ENCODE data around the gene FHIP2A.

FHIP2A gene

DNA sequence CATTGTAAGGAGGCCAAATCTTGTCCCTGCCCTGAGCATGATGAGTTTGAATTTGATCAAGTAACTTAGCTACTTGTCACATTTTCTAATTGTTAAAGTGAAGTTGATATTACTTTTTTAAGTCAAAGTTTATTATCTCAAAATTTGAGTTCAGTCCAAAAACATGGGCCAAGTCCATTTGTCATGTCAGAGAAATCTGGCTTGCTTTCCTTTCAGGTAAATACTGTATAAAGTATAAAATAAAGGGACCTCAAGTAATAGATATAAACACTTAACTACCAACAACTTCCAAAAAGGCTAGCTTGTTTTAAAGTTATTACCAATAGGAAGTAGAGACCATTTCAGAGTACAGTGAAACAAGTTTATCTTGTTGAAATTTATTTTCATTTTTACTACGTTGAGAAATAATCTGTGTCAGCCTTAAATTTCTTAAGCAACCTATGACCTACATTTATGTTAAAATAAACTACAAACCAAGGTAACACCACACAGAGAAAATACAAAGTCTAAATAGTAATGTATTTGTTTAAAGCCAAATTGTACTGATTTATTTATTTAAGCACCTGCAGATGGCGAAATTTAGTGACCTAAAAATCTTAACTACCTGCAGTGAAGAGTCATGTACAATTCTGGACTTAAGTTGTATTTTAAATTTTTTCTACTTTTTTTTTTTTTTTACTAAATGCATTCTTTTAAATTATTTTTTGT is 36.5 kb downstream of the FHIP2A start:
- DNase-seq = no peak

GRCh38 chr10:114859222-114859621 is 37.6 kb downstream of the FHIP2A start:
- DNase-seq = no peak

GRCh38 chr10:114862456-114862855 is 40.9 kb downstream of the FHIP2A start:
- DNase-seq = no peak

GRCh38 chr10:114867365-114867764 is 45.8 kb downstream of the FHIP2A start:
- no peak for DNase-seq

DNA sequence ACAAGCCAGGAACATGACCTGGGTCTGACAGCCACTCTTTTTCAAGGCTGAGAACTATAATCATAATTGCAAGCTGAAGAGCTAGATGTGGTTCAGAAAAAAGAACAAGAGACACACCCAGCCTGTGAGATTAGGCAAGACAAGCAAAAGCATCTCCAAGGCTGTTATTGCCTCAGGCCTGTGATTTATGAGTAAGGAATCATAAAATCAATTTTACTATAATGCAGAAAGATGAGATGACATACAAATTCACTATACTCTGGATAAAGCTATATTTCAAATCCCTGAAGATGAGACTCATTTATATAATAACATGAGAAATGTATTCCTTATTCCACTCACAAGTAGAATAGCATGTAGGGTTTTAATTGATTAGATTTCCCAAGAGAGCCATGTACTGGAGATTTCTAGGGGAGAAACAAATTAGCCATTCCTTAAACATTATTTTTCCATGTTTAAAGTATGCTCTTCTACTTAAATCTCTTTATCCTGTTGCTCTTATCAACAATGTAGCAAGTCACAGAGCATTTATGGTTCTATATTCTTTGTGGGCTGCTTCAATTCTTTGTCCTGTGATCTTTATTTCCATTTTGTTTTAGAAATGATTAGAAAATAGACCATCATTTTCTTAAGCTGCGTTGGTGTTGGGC is 47.4 kb downstream of the FHIP2A start:
- DNase-seq = no peak

GRCh38 chr10:114869520-114869892 is 47.9 kb downstream of the FHIP2A start:
- no peak for DNase-seq

DNA sequence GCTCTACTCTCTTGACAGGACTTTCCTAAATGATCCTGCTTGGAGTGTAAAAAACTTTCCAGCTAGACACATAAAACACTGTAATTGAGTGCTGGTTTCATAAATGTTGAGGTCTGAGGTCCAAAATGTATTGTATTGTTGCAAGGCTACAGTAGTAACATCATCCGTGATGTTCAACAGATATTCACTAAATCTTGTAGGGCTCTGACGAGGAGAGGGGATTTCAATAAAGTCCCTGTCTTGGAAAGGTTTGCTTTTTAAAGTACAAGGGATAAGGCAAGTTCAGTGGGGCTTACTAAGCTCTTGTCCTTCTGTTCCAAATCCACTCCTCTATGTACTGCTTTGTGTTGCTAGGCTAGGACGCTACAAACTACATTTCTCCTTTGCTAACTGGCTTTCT is 48.9 kb downstream of the FHIP2A start:
- no peak for DNase-seq

DNA sequence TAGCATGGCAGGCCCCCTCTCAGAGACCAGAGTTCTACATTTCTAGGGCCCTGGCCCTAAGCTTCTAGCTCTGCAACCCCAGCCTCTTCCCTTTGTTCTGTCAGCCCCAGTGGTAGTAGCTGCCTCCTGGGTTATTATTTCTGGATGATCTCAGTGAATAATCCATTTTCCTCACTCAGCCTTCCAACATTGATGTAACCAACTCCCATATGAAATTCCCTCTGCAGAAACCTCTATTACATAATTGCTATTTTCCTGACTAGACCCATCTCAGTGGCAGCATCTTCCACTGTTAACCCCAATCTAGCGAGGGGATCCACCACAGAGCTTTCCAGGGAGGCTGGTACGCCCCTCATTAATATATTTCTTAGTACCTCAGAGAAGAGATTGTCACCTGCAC is 49.8 kb downstream of the FHIP2A start:
- no peak for DNase-seq
